ENCODE results near the gene SP3. TPM values are rescaled to one million over a fixed set of nuclear protein-coding genes. Genes with fewer than 3 reads are reported as not detected.

Gene SP3
- total and polyA plus RNA-seq, 10 donors = 17.4 to 140 (median 99.0) TPM

- no peak for TF ChIP-seq CTCF (IDR thresholded peaks at IDR 0.05 in 8 of 11, conservative IDR thresholded peaks at IDR 0.05 in 3 of 11)
- TF ChIP-seq POLR2A (IDR thresholded peaks at IDR 0.05) = no peak
- Histone ChIP-seq H3K36me3 (no peaks in the 10 kb centered on the region), H3K4me3 (no peak overlapping the region), H3K27ac (peak overlapping the region in 2 of 8 donors; percentile 1 to 28), H3K9me3 (no peaks in the 10 kb centered on the region), H3K4me1 (peaks cover 0 to 12% (median 0%) of the 10 kb centered on the region in 6 donors), H3K27me3 (replicated peaks in 1 of 7) (no peaks in the 10 kb centered on the region)
- DNase-seq = no peak
- 72 to 83% (median 79%) methylated on average over 4 of the region's 4 CpGs for WGBS, 5 donors
- intact Hi-C loops (cut with DNase I; ENCODE audit: low total_unique reads) = no loop called here
These were observed 39.9 kb upstream of the SP3 start for GRCh38 chr2:174004905-174005605.

- DNase-seq = no peak
- 88 to 97% (median 93%) methylated on average over 13 of the region's 13 CpGs for WGBS, 5 donors
- Histone ChIP-seq H3K27me3 (replicated peaks in 1 of 7) (no peaks in the 10 kb centered on the region), H3K36me3 (no peaks in the 10 kb centered on the region), H3K9me3 (no peaks in the 10 kb centered on the region), H3K27ac (peak overlapping the region in 1 of 8 donors; percentile 28), H3K4me1 (peaks cover 0 to 18% (median 2%) of the 10 kb centered on the region in 6 donors), H3K4me3 (no peak overlapping the region)
- TF ChIP-seq POLR2AphosphoS5 (IDR thresholded peaks at IDR 0.05) (no peak), POLR2A (IDR thresholded peaks at IDR 0.05) (no peak), CTCF (IDR thresholded peaks at IDR 0.05 in 8 of 11, conservative IDR thresholded peaks at IDR 0.05 in 3 of 11) (no peak)
- intact Hi-C loops (cut with DNase I; ENCODE audit: low total_unique reads) = no loop called here
These were observed 38.8 kb upstream of the SP3 start for GRCh38 chr2:174003720-174004695.

- WGBS, 5 donors = 94 to 96% (median 96%) methylated on average over 5 of the region's 5 CpGs
- Histone ChIP-seq H3K4me1 (peaks cover 0 to 31% (median 14%) of the 10 kb centered on the region in 6 donors), H3K4me3 (no peak overlapping the region), H3K27me3 (replicated peaks in 1 of 7) (no peaks in the 10 kb centered on the region), H3K36me3 (no peaks in the 10 kb centered on the region), H3K9me3 (no peaks in the 10 kb centered on the region), H3K27ac (no peak overlapping the region)
- intact Hi-C loops (cut with DNase I; ENCODE audit: low total_unique reads) = no loop called here
- no peak for DNase-seq
- TF ChIP-seq POLR2AphosphoS5 (IDR thresholded peaks at IDR 0.05) = no peak
- TF ChIP-seq CTCF (IDR thresholded peaks at IDR 0.05 in 8 of 11, conservative IDR thresholded peaks at IDR 0.05 in 3 of 11) = no peak
- no peak for TF ChIP-seq POLR2A (IDR thresholded peaks at IDR 0.05)
These were observed 37.5 kb upstream of the SP3 start for GRCh38 chr2:174002679-174003078.

GRCh38 chr2:174001107-174001506, 35.9 kb upstream of the SP3 start:
- DNase-seq = no peak
- no peaks in the 10 kb centered on the region for H3K27me3 ChIP-seq (replicated peaks in 1 of 7)
- H3K27ac ChIP-seq = no peak overlapping the region
- WGBS, 5 donors = 39 to 59% (median 43%) methylated on average over 2 of the region's 2 CpGs
- TF ChIP-seq POLR2A (IDR thresholded peaks at IDR 0.05) (no peak), CTCF (IDR thresholded peaks at IDR 0.05 in 8 of 11, conservative IDR thresholded peaks at IDR 0.05 in 3 of 11) (no peak), POLR2AphosphoS5 (IDR thresholded peaks at IDR 0.05) (no peak)
- intact Hi-C loops (cut with DNase I; ENCODE audit: low total_unique reads) = no loop called here
- peaks cover 0 to 38% (median 18%) of the 10 kb centered on the region in 6 donors for H3K4me1 ChIP-seq
- no peaks in the 10 kb centered on the region for H3K36me3 ChIP-seq
- H3K9me3 ChIP-seq = no peaks in the 10 kb centered on the region
- H3K4me3 ChIP-seq = no peak overlapping the region
